Bronchial epithelial cell (primary cell): Measurements from ENCODE around the gene APC. TPM values are rescaled to one million over a fixed set of nuclear protein-coding genes. Genes with fewer than 3 reads are reported as not detected.

Experiments used
- DNase-seq: peaks from one replicate; pipeline ENCODE4 v3.0.0-alpha.2; 2010; ENCODE audit warnings: low read depth
- FAIRE-seq: peaks from 2 replicates; lab custom pipeline; 2011; peaks lifted over from hg19 to GRCh38; lab: Jason Lieb, UNC
- H3K27me3 ChIP-seq: 2 replicates; pipeline ENCODE4 v1.5.1; 2011; ENCODE audit warnings: low read length; ENCODE audit not compliant: control insufficient read depth, insufficient read depth
- H3K36me3 ChIP-seq: 2 replicates; pipeline ENCODE4 v1.5.1; 2011; ENCODE audit warnings: low read length; ENCODE audit not compliant: control insufficient read depth, insufficient read depth
- H3K4me3 ChIP-seq: 2 replicates; pipeline ENCODE4 v1.5.1; 2011; ENCODE audit warnings: mild to moderate bottlenecking, low read depth, low read length, control low read depth
- total RNA-seq: library from RNA; depleted of rRNA; stranded (reverse); fragments of >200 nt; gene quantifications from 2 replicates; pipeline ENCODE4 v1.2.1, GENCODE V29; 2014
- TF ChIP-seq, protein P1 (sequence below): IDR thresholded peaks from 2 replicates; pipeline ENCODE4 v1.5.1; 2011; ENCODE audit warnings: mild to moderate bottlenecking, moderate library complexity, low read length, control low read depth, inconsistent platforms; ENCODE audit not compliant: insufficient read depth, severe bottlenecking

Gene APC
- total RNA-seq, 1 donor from 2014 or later, result 33.7 TPM

DNA sequence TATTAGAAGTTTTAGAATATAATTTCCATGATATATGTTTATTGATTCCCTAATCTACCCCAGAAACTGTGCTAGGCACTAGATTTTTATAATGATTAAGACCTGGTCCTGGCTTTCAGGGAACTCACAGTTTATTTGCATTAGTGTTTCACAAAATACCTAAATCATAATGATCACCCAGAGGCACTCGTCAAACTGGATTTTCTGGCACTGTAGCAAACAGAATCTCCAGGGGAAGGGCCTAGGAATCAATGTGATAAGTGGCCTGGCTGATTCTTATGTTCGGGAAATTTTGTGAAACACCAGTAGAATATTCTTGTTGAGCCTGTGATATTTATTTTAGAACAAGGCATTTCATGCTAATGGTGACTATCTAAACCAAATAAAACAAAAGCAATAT lies 86.0 kb downstream of the APC start:
- DNase-seq (peak; percentile 52), FAIRE-seq (no peak)
- Histone ChIP-seq H3K4me3 (no peak overlapping the region), H3K27me3 (no peaks in the 10 kb centered on the region), H3K36me3 (peaks cover 4% of the 10 kb centered on the region)
- TF ChIP-seq, protein P1, sequence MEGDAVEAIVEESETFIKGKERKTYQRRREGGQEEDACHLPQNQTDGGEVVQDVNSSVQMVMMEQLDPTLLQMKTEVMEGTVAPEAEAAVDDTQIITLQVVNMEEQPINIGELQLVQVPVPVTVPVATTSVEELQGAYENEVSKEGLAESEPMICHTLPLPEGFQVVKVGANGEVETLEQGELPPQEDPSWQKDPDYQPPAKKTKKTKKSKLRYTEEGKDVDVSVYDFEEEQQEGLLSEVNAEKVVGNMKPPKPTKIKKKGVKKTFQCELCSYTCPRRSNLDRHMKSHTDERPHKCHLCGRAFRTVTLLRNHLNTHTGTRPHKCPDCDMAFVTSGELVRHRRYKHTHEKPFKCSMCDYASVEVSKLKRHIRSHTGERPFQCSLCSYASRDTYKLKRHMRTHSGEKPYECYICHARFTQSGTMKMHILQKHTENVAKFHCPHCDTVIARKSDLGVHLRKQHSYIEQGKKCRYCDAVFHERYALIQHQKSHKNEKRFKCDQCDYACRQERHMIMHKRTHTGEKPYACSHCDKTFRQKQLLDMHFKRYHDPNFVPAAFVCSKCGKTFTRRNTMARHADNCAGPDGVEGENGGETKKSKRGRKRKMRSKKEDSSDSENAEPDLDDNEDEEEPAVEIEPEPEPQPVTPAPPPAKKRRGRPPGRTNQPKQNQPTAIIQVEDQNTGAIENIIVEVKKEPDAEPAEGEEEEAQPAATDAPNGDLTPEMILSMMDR, result no peak

DNA sequence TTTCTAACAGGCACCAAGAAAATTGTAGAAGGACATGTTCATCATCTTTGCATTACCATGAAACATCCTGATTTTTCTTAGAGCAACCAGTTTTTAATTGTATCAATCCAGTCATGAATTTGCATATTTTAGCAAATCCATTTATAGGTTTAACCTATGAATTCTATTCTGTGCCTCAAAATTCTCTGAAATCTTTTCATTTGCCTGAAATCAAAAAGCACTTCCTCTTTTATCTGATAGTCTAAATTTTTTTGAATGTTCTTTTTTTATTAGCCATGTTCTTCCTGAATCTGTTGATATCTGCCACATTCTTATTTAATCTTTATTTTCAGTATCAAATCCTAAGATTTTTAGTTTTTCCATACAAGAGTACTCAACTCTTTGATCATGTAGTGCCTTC lies 86.5 kb downstream of the APC start:
- Histone ChIP-seq H3K27me3 (no peaks in the 10 kb centered on the region), H3K36me3 (peaks cover 1% of the 10 kb centered on the region), H3K4me3 (no peak overlapping the region)
- TF ChIP-seq, protein P1, result no peak
- DNase-seq (no peak), FAIRE-seq (no peak)

DNA sequence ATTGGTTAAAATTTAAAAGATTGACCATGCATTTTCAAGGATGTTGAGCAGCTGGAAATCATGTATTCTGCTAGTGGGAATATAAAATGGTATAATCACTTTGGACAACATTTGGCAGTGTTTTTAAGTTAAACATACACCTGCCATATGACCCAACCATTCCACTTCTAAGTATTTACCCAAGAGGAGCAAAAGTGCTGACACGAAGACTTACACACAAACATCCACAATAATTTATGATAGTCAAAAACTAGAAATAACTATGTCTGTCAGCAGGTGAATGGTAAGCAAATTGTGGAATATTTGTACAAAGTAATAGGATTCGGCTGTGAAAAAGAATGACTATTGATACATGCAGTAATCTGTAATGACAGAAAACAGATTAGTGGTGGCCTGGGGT lies 92.7 kb downstream of the APC start:
- no peak for DNase-seq
- FAIRE-seq, result no peak
- TF ChIP-seq, protein P1, result no peak
- no peaks in the 10 kb centered on the region for H3K27me3 ChIP-seq
- peaks cover 1% of the 10 kb centered on the region for H3K36me3 ChIP-seq
- no peak overlapping the region for H3K4me3 ChIP-seq

DNA sequence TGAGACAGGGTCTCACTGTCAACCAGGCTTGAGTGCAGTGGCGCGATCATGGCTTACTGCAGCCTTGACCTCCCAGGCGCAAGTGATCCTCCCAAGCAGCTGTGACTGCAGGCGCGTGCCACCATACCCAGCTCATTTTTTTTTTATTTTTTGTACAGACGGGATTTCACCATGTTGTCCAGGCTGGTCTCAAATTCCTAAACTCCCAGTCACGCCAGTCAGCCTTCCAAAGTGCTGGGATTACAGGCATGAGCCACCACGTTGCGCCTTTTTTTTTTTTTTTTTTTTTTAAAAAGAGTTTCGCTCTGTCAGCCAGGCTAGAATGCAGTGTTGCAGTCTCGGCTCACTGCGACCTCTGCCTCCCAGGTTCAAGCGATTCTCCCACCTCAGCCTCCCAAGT lies 96.3 kb downstream of the APC start:
- TF ChIP-seq, protein P1, result no peak
- no peak overlapping the region for H3K4me3 ChIP-seq
- FAIRE-seq (no peak), DNase-seq (no peak)
- no peaks in the 10 kb centered on the region for H3K36me3 ChIP-seq
- no peaks in the 10 kb centered on the region for H3K27me3 ChIP-seq

DNA sequence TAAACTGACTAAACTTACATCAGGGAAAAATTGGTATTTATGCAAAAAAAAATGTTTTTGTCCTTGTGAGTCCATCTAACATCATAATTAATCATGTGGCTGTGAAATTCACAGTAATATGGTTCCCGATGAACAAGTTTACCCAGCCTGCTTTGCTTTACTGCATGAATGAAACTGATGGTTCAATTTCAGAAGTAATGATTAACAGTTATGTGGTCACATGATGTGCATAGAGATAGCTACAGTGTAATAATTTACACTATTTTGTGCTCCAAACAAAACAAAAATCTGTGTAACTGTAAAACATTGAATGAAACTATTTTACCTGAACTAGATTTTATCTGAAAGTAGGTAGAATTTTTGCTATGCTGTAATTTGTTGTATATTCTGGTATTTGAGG lies 106.8 kb downstream of the APC start:
- FAIRE-seq (no peak), DNase-seq (no peak)
- TF ChIP-seq, protein P1, result no peak
- Histone ChIP-seq H3K27me3 (no peaks in the 10 kb centered on the region), H3K4me3 (no peak overlapping the region), H3K36me3 (no peaks in the 10 kb centered on the region)

DNA sequence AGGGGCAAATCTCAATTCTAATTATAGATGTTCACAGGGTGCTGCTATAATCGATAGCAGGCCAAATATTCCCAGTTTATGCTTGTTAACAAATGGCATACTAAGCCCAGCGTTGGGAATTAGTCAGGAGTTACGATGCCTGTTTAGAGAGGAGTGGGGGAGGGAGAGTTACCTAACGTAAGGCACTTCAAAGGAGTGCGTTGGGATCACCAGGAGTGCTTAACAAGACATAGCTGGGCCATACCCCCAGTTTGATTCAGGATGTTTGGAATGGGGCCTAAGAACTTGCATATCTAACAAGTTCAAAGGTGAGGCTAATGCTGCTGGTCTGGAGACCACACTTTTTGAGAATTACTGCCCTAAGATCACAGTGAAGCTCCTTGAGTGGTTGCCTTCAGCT lies 108.9 kb downstream of the APC start:
- DNase-seq, result no peak
- Histone ChIP-seq H3K4me3 (no peak overlapping the region), H3K36me3 (no peaks in the 10 kb centered on the region), H3K27me3 (no peaks in the 10 kb centered on the region)
- TF ChIP-seq, protein P1, result no peak
- no peak for FAIRE-seq
